ENCODE results near the gene FAM227B. TPM values are rescaled to one million over a fixed set of nuclear protein-coding genes. Genes with fewer than 3 reads are reported as not detected.
"Not testable (repeated sequence)": the region's sequence is repeated elsewhere in the genome, so short reads cannot be mapped to it uniquely, and the experiment has no call there.

Gene FAM227B
- total RNA-seq, 1 experiment from 2014 or later = 0.98 TPM

GRCh38 chr15:49492151-49492550, 128.5 kb downstream of the FAM227B start:
- no peak for DNase-seq
- H3K36me3 ChIP-seq (ENCODE audit: low read depth, low read length) = no peaks in the 10 kb centered on the region
- no peaks in the 10 kb centered on the region for H3K79me2 ChIP-seq (ENCODE audit: low read length)
- H3K4me1 ChIP-seq (ENCODE audit: insufficient read depth, low read length) = peaks cover 29% of the 10 kb centered on the region
- ATAC-seq = no peak
- no peaks in the 10 kb centered on the region for H4K20me1 ChIP-seq (ENCODE audit: low read length)
- H3K4me3 ChIP-seq (ENCODE audit: low read length) = no peak overlapping the region
- no peaks in the 10 kb centered on the region for H3F3A ChIP-seq (ENCODE audit: low read length, unreplicated experiment)
- no peaks in the 10 kb centered on the region for H3K27me3 ChIP-seq (ENCODE audit: low read length)
- H3K9me3 ChIP-seq (ENCODE audit: low read length) = no peaks in the 10 kb centered on the region
- intact Hi-C loops (cut with micrococcal nuclease) = loop anchor here (10.0 kb wide), 1 partner anchor 353 kb away; no protein-coding TSS in a partner anchor
- no peak overlapping the region for H3K9ac ChIP-seq (ENCODE audit: low read length)
- no peak overlapping the region for H2AFZ ChIP-seq (ENCODE audit: low read length)
- no peak for TF ChIP-seq EZH2 (IDR thresholded peaks at IDR 0.05; ENCODE audit: low read length, unreplicated experiment)
- TF ChIP-seq, protein P1, sequence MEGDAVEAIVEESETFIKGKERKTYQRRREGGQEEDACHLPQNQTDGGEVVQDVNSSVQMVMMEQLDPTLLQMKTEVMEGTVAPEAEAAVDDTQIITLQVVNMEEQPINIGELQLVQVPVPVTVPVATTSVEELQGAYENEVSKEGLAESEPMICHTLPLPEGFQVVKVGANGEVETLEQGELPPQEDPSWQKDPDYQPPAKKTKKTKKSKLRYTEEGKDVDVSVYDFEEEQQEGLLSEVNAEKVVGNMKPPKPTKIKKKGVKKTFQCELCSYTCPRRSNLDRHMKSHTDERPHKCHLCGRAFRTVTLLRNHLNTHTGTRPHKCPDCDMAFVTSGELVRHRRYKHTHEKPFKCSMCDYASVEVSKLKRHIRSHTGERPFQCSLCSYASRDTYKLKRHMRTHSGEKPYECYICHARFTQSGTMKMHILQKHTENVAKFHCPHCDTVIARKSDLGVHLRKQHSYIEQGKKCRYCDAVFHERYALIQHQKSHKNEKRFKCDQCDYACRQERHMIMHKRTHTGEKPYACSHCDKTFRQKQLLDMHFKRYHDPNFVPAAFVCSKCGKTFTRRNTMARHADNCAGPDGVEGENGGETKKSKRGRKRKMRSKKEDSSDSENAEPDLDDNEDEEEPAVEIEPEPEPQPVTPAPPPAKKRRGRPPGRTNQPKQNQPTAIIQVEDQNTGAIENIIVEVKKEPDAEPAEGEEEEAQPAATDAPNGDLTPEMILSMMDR (conservative IDR thresholded peaks at IDR 0.05; ENCODE audit: low read depth, low read length) = no peak
- TF ChIP-seq EZH2phosphoT487 (IDR thresholded peaks at IDR 0.05; ENCODE audit: borderline replicate concordance, low read length) = no peak
- no peaks in the 10 kb centered on the region for H3K9me2 ChIP-seq (replicated peaks; ENCODE audit: low read length)
- no TSS peak for BruUV-seq (replicated peaks)
- ChIA-PET POLR2A (ENCODE audit: unreplicated experiment) (no interaction called here), CTCF (no interaction called here)
- no peak overlapping the region for H3K4me2 ChIP-seq (ENCODE audit: low read length)
- H3K27ac ChIP-seq (ENCODE audit: low read length) = no peak overlapping the region

GRCh38 chr15:49490966-49491365, 129.7 kb downstream of the FAM227B start:
- ChIA-PET CTCF (no interaction called here), POLR2A (ENCODE audit: unreplicated experiment) (no interaction called here)
- DNase-seq = no peak
- no peaks in the 10 kb centered on the region for H3K27me3 ChIP-seq (ENCODE audit: low read length)
- no peaks in the 10 kb centered on the region for H3K9me2 ChIP-seq (replicated peaks; ENCODE audit: low read length)
- no TSS peak for BruUV-seq (replicated peaks)
- H3K9me3 ChIP-seq (ENCODE audit: low read length) = no peaks in the 10 kb centered on the region
- peaks cover 18% of the 10 kb centered on the region for H3K4me1 ChIP-seq (ENCODE audit: insufficient read depth, low read length)
- H3K4me3 ChIP-seq (ENCODE audit: low read length) = no peak overlapping the region
- no peaks in the 10 kb centered on the region for H3K79me2 ChIP-seq (ENCODE audit: low read length)
- no peaks in the 10 kb centered on the region for H3F3A ChIP-seq (ENCODE audit: low read length, unreplicated experiment)
- H2AFZ ChIP-seq (ENCODE audit: low read length) = no peak overlapping the region
- H3K4me2 ChIP-seq (ENCODE audit: low read length) = no peak overlapping the region
- ATAC-seq = no peak
- TF ChIP-seq, protein P1 (conservative IDR thresholded peaks at IDR 0.05; ENCODE audit: low read depth, low read length) = no peak
- TF ChIP-seq EZH2 (IDR thresholded peaks at IDR 0.05; ENCODE audit: low read length, unreplicated experiment) = no peak
- TF ChIP-seq EZH2phosphoT487 (IDR thresholded peaks at IDR 0.05; ENCODE audit: borderline replicate concordance, low read length) = no peak
- H4K20me1 ChIP-seq (ENCODE audit: low read length) = no peaks in the 10 kb centered on the region
- no peak overlapping the region for H3K27ac ChIP-seq (ENCODE audit: low read length)
- H3K9ac ChIP-seq (ENCODE audit: low read length) = no peak overlapping the region
- no peaks in the 10 kb centered on the region for H3K36me3 ChIP-seq (ENCODE audit: low read depth, low read length)
- intact Hi-C loops (cut with micrococcal nuclease) = loop anchor here (10.0 kb wide), 1 partner anchor 354 kb away; no protein-coding TSS in a partner anchor

DNA sequence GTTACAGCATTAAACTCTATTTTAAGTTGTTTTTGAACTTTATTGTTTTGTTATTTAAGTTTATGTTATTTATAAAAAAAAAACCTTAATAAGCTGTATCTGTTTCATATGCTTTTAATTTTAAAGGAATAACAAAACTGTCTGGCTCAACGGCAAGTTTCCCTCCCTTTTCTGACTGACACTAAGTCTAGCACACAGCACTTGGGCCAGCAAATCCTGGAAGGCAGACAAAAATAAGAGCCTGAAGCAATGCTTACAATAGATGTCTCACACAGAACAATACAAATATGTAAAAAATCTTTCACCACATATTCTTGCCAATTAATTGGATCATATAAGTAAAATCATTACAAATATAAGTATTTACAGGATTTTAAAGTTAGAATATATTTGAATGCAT, 135.2 kb downstream of the FAM227B start:
- H4K20me1 ChIP-seq (ENCODE audit: low read length); H3K79me2 ChIP-seq (ENCODE audit: low read length); intact Hi-C loops (cut with micrococcal nuclease); H3K4me1 ChIP-seq (ENCODE audit: insufficient read depth, low read length); H3K4me2 ChIP-seq (ENCODE audit: low read length); ATAC-seq; H3K9me2 ChIP-seq (replicated peaks; ENCODE audit: low read length); H3K4me3 ChIP-seq (ENCODE audit: low read length); H2AFZ ChIP-seq (ENCODE audit: low read length); H3K36me3 ChIP-seq (ENCODE audit: low read depth, low read length); H3K27ac ChIP-seq (ENCODE audit: low read length); H3F3A ChIP-seq (ENCODE audit: low read length, unreplicated experiment); POLR2A ChIA-PET (ENCODE audit: unreplicated experiment); H3K27me3 ChIP-seq (ENCODE audit: low read length); H3K9me3 ChIP-seq (ENCODE audit: low read length); H3K9ac ChIP-seq (ENCODE audit: low read length); BruUV-seq (replicated peaks): not testable (repeated sequence)
- DNase-seq = peak; percentile 8
- CTCF ChIA-PET = interaction anchor here (0.6 kb wide), 1 partner anchor 36 kb away, joined by 3 read pairs; no protein-coding TSS in a partner anchor

GRCh38 chr15:49478982-49479381, 141.6 kb downstream of the FAM227B start:
- BruUV-seq (replicated peaks); H3K36me3 ChIP-seq (ENCODE audit: low read depth, low read length); H3K4me2 ChIP-seq (ENCODE audit: low read length); H3K9me3 ChIP-seq (ENCODE audit: low read length); H3K27ac ChIP-seq (ENCODE audit: low read length); intact Hi-C loops (cut with micrococcal nuclease); H3F3A ChIP-seq (ENCODE audit: low read length, unreplicated experiment); H3K4me3 ChIP-seq (ENCODE audit: low read length); H3K79me2 ChIP-seq (ENCODE audit: low read length); H2AFZ ChIP-seq (ENCODE audit: low read length); H4K20me1 ChIP-seq (ENCODE audit: low read length); H3K9me2 ChIP-seq (replicated peaks; ENCODE audit: low read length); CTCF ChIA-PET; POLR2A ChIA-PET (ENCODE audit: unreplicated experiment); H3K4me1 ChIP-seq (ENCODE audit: insufficient read depth, low read length); H3K9ac ChIP-seq (ENCODE audit: low read length); H3K27me3 ChIP-seq (ENCODE audit: low read length); ATAC-seq; DNase-seq: not testable (repeated sequence)

GRCh38 chr15:49478021-49478420, 142.6 kb downstream of the FAM227B start:
- H3K36me3 ChIP-seq (ENCODE audit: low read depth, low read length); H3K79me2 ChIP-seq (ENCODE audit: low read length); H3K4me3 ChIP-seq (ENCODE audit: low read length); H3K9me2 ChIP-seq (replicated peaks; ENCODE audit: low read length); intact Hi-C loops (cut with micrococcal nuclease); H2AFZ ChIP-seq (ENCODE audit: low read length); H3K9ac ChIP-seq (ENCODE audit: low read length); BruUV-seq (replicated peaks); H3K27me3 ChIP-seq (ENCODE audit: low read length); H3K4me1 ChIP-seq (ENCODE audit: insufficient read depth, low read length); H3K4me2 ChIP-seq (ENCODE audit: low read length); POLR2A ChIA-PET (ENCODE audit: unreplicated experiment); H3K9me3 ChIP-seq (ENCODE audit: low read length); CTCF ChIA-PET; DNase-seq; H3F3A ChIP-seq (ENCODE audit: low read length, unreplicated experiment); H4K20me1 ChIP-seq (ENCODE audit: low read length); ATAC-seq; H3K27ac ChIP-seq (ENCODE audit: low read length): not testable (repeated sequence)
